DND-41 (cell line): ENCODE measurements around the gene SLITRK5.
A peak's percentile ranks its signal among the peaks of the same experiment; 100 is the strongest.

Source experiments
- ATAC-seq: fragments of 200-7000 bp; cut with Tn5 transposase; 3 replicates; pipeline ENCODE4 v1.9.1; 2021; ENCODE audit warnings: low read depth; ENCODE audit not compliant: insufficient read depth
- DNase-seq: peaks from one replicate; pipeline ENCODE4 v3.0.0-alpha.2; 2020
- H2AFZ ChIP-seq: 2 replicates; pipeline ENCODE4 v1.6.0; 2012; ENCODE audit warnings: low read depth, low read length
- H3K27ac ChIP-seq: 2 replicates; pipeline ENCODE4 v1.5.1; 2012; ENCODE audit warnings: low read length, inconsistent platforms
- H3K27me3 ChIP-seq: fragments of 200-600 bp; sonication (generic); 2 replicates; pipeline ENCODE4 v1.6.0; 2012; ENCODE audit warnings: low read length, mild to moderate bottlenecking, inconsistent platforms; ENCODE audit not compliant: insufficient read depth, poor library complexity
- H3K36me3 ChIP-seq: 2 replicates; pipeline ENCODE4 v1.5.1; 2012; ENCODE audit warnings: low read length, inconsistent platforms; ENCODE audit not compliant: insufficient read depth
- H3K4me1 ChIP-seq: 2 replicates; pipeline ENCODE4 v1.5.1; 2012; ENCODE audit warnings: mild to moderate bottlenecking, low read length; ENCODE audit not compliant: insufficient read depth
- H3K4me2 ChIP-seq: 2 replicates; pipeline ENCODE4 v1.6.0; 2012; ENCODE audit warnings: mild to moderate bottlenecking, moderate library complexity, low read length, inconsistent platforms; ENCODE audit not compliant: insufficient read depth
- H3K4me3 ChIP-seq, 2 experiments: fragments of 200-600 bp in 1 of 2; shearing (Covaris generic) in 1 of 2; 2 replicates each; pipeline ENCODE4 v1.5.1; 2012 to 2016; ENCODE audit warnings: inconsistent platforms in 2 of 2, low read length in 2 of 2, mild to moderate bottlenecking in 2 of 2, low read depth in 1 of 2, moderate library complexity in 1 of 2
- H3K79me2 ChIP-seq: 2 replicates; pipeline ENCODE4 v1.6.0; 2012; ENCODE audit warnings: low read length, inconsistent platforms; ENCODE audit not compliant: insufficient read depth
- H3K9ac ChIP-seq: 2 replicates; pipeline ENCODE4 v1.6.0; 2012; ENCODE audit warnings: low read depth, mild to moderate bottlenecking, inconsistent platforms, low read length, moderate library complexity
- H3K9me3 ChIP-seq: 2 replicates; pipeline ENCODE4 v1.5.1; 2012; ENCODE audit warnings: low read length, moderate library complexity, mild to moderate bottlenecking, inconsistent platforms; ENCODE audit not compliant: insufficient read depth, severe bottlenecking
- H4K20me1 ChIP-seq: 2 replicates; pipeline ENCODE4 v1.6.0; 2012; ENCODE audit warnings: low read length; ENCODE audit not compliant: insufficient read depth
- CTCF ChIP-seq: IDR thresholded peaks from 2 replicates; pipeline ENCODE4 v1.5.1; 2012; ENCODE audit warnings: borderline replicate concordance, low read length, moderate library complexity, mild to moderate bottlenecking; ENCODE audit not compliant: poor library complexity, severe bottlenecking; ENCODE audit errors: extremely low read depth
- EZH2 ChIP-seq: IDR thresholded peaks from 3 replicates; pipeline ENCODE4 v1.6.1; 2012; ENCODE audit warnings: borderline replicate concordance, low read depth, mild to moderate bottlenecking, moderate library complexity, low read length, inconsistent platforms; ENCODE audit not compliant: severe bottlenecking

SLITRK5 gene

GRCh38 chr13:87669379-87669978 is 1.7 kb upstream of the SLITRK5 start:
- no peak overlapping the region for H2AFZ ChIP-seq
- ATAC-seq: no peak
- H3K4me3 ChIP-seq: no peak overlapping the region
- H3K9ac ChIP-seq: no peak overlapping the region
- no peaks in the 10 kb centered on the region for H3K36me3 ChIP-seq
- H3K4me2 ChIP-seq: no peak overlapping the region
- no peak for DNase-seq
- H3K27ac ChIP-seq: no peak overlapping the region
- H3K4me1 ChIP-seq: no peaks in the 10 kb centered on the region
- no peaks in the 10 kb centered on the region for H4K20me1 ChIP-seq
- H3K27me3 ChIP-seq: no peaks in the 10 kb centered on the region
- no peaks in the 10 kb centered on the region for H3K79me2 ChIP-seq
- TF ChIP-seq EZH2: no peak
- peak; percentile 52 for TF ChIP-seq CTCF
- H3K9me3 ChIP-seq: peaks cover 2% of the 10 kb centered on the region

GRCh38 chr13:87671753-87672605 is 808 bp downstream of the SLITRK5 start:
- no peak for TF ChIP-seq CTCF
- no peak for TF ChIP-seq EZH2
- Histone ChIP-seq H3K4me3 (no peak overlapping the region), H3K9ac (no peak overlapping the region)

DNA sequence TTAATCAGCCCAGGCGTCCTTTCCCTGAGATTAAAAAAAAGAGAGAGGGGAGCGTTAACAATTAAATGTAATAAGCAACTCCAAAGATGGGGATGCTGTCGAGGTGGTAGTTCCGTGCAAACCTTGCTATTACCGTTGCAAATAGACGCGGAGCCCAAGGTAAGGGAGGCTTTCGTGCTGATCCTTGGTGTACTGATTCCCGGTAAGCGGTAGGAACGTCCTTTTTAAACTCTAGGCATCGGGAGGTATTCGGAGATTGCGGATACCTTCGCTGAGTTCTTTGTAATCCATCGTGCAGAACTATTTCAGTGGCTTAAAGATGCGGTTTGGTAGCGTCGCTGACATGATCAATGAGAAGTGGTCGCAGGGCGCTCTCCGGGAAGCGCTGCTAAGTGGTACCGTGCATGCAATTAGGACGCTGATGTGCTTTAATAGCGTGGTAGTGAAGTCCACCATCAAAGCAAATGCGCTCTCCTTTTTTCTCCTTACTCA is 3.1 kb downstream of the SLITRK5 start:
- H3K4me2 ChIP-seq: no peak overlapping the region
- H3K27me3 ChIP-seq: no peaks in the 10 kb centered on the region
- no peak overlapping the region for H3K27ac ChIP-seq
- no peaks in the 10 kb centered on the region for H3K4me1 ChIP-seq
- H4K20me1 ChIP-seq: no peaks in the 10 kb centered on the region
- no peak for ATAC-seq
- H2AFZ ChIP-seq: no peak overlapping the region
- peaks cover 4% of the 10 kb centered on the region for H3K9me3 ChIP-seq
- H3K4me3 ChIP-seq: no peak overlapping the region
- no peaks in the 10 kb centered on the region for H3K79me2 ChIP-seq
- TF ChIP-seq EZH2 (no peak), CTCF (no peak)
- H3K36me3 ChIP-seq: no peaks in the 10 kb centered on the region
- no peak overlapping the region for H3K9ac ChIP-seq
- DNase-seq: no peak

More at GRCh38 chr13:87671753-87672605, 808 bp downstream of the SLITRK5 start:
- DNase-seq (no peak), ATAC-seq (no peak)
- Histone ChIP-seq H2AFZ (no peak overlapping the region), H3K9me3 (peaks cover 4% of the 10 kb centered on the region), H3K27me3 (no peaks in the 10 kb centered on the region), H3K4me2 (no peak overlapping the region), H3K27ac (no peak overlapping the region), H3K79me2 (no peaks in the 10 kb centered on the region), H3K36me3 (no peaks in the 10 kb centered on the region), H3K4me1 (no peaks in the 10 kb centered on the region), H4K20me1 (no peaks in the 10 kb centered on the region)
